A549 (cell line): ENCODE measurements around the gene NELFE.
"Not testable (repeated sequence)": the region's sequence is repeated elsewhere in the genome, so short reads cannot be mapped to it uniquely, and the experiment has no call there.

Source experiments
- BHLHE40 ChIP-seq: IDR thresholded peaks from 2 replicates; pipeline ENCODE4 v1.6.1; 2012; ENCODE audit warnings: low read depth, low read length, inconsistent platforms
- EP300 ChIP-seq, 2 experiments: fragments of >200 bp; sonication (Bioruptor Twin); formaldehyde crosslinking; IDR thresholded peaks; 2 replicates in 1 of 2; 3 replicates in 1 of 2; pipeline ENCODE4 v1.6.1; 2016 to 2017
- KDM1A ChIP-seq: fragments of 200-600 bp; sonication (generic); IDR thresholded peaks from 2 replicates; pipeline ENCODE4 v1.6.1; 2016; ENCODE audit warnings: low read depth, mild to moderate bottlenecking
- KDM5A ChIP-seq: fragments of 200-600 bp; sonication (generic); IDR thresholded peaks from 2 replicates; pipeline ENCODE4 v1.6.1; 2016; ENCODE audit warnings: antibody characterized with exemption, mild to moderate bottlenecking
- MAX ChIP-seq: IDR thresholded peaks from 2 replicates; pipeline ENCODE4 v1.6.1; 2012
- NFE2L2 ChIP-seq: fragments of 150-350 bp; conservative IDR thresholded peaks from 2 replicates; pipeline ENCODE4 v1.6.1; 2014; ENCODE audit warnings: low read length
- POLR2A ChIP-seq: IDR thresholded peaks from 2 replicates; pipeline ENCODE4 v1.6.1; 2012; ENCODE audit warnings: mild to moderate bottlenecking, low read length
- RAD21 ChIP-seq, 2 experiments: fragments of >200 bp in 1 of 2; sonication (Bioruptor Twin) in 1 of 2; formaldehyde crosslinking in 1 of 2; IDR thresholded peaks in 1 of 2; conservative IDR thresholded peaks in 1 of 2; 2 replicates in 1 of 2; 3 replicates in 1 of 2; pipeline ENCODE4 v1.6.1; 2012 to 2018; ENCODE audit warnings: inconsistent platforms in 1 of 2
- RCOR1 ChIP-seq: fragments of 150-350 bp; IDR thresholded peaks from 2 replicates; pipeline ENCODE4 v1.6.1; 2014; ENCODE audit warnings: antibody characterized with exemption, low read length, low read depth
- SMC3 ChIP-seq: fragments of >200 bp; sonication (Bioruptor Twin); formaldehyde crosslinking; IDR thresholded peaks from 3 replicates; pipeline ENCODE4 v1.6.1; 2018; ENCODE audit warnings: inconsistent platforms
- USF2 ChIP-seq: fragments of 450-650 bp; IDR thresholded peaks from 2 replicates; pipeline ENCODE4 v1.6.1; 2014; ENCODE audit warnings: antibody characterized with exemption
- TF ChIP-seq, protein P1 (sequence below): fragments of >200 bp; sonication (Bioruptor Twin); formaldehyde crosslinking; IDR thresholded peaks from 3 replicates; pipeline ENCODE4 v1.5.1; 2016

DNA sequence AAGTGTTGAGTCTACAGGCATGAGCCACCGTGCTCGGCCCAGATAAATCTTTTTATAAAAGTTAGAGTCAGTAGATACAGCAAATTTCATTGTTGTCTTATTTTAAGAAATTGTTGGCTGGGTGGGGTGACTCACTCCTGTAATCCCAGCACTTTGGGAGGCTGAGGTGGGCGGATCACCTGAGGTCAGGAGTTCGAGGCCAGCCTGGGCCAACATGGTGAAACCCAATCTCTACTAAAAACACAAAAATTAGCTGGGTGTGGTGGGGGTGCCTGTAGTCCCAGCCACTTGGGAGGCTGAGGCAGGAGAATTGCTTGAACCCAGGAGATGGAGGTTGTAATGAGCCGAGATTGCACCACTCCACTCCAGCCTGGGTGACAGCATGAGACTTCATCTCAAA lies 50.5 kb downstream of the NELFE start:
- TF ChIP-seq, protein P1, sequence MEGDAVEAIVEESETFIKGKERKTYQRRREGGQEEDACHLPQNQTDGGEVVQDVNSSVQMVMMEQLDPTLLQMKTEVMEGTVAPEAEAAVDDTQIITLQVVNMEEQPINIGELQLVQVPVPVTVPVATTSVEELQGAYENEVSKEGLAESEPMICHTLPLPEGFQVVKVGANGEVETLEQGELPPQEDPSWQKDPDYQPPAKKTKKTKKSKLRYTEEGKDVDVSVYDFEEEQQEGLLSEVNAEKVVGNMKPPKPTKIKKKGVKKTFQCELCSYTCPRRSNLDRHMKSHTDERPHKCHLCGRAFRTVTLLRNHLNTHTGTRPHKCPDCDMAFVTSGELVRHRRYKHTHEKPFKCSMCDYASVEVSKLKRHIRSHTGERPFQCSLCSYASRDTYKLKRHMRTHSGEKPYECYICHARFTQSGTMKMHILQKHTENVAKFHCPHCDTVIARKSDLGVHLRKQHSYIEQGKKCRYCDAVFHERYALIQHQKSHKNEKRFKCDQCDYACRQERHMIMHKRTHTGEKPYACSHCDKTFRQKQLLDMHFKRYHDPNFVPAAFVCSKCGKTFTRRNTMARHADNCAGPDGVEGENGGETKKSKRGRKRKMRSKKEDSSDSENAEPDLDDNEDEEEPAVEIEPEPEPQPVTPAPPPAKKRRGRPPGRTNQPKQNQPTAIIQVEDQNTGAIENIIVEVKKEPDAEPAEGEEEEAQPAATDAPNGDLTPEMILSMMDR, result not testable (repeated sequence)
- TF ChIP-seq RAD21 (conservative IDR thresholded peaks at IDR 0.05 in 1 of 2, IDR thresholded peaks at IDR 0.05 in 1 of 2); POLR2A; NFE2L2; MAX; USF2; KDM1A; SMC3; KDM5A; RCOR1; EP300 (IDR thresholded peaks at IDR 0.05); BHLHE40: not testable (repeated sequence)
